Ureter (tissue), 1 donor: ENCODE measurements around the gene HSPA2. TPM values are rescaled to one million over a fixed set of nuclear protein-coding genes. Genes with fewer than 3 reads are reported as not detected.

Experiments used
- DNase-seq: peaks from one replicate; pipeline ENCODE4 v3.0.0-alpha.2; 2020; ENCODE audit warnings: low spot score
- total RNA-seq: library from RNA; stranded (reverse); gene quantifications from one replicate; pipeline ENCODE4 v1.2.4, GENCODE V29; 2023
- donor health status: DM: yes; HTN: yes; CAD: no.

HSPA2 gene
- total RNA-seq, result 36.7 TPM

- DNase-seq, result peak; percentile 99
Observed at GRCh38 chr14:64540208-64541202, at the start of gene HSPA2. Gene HSPA2 (plus strand): TSS chr14:64540741. CDS start chr14:64540850, 109 bp downstream.

GRCh38 chr14:64491637-64492036 is 48.9 kb upstream of the HSPA2 start:
- DNase-seq, result no peak

GRCh38 chr14:64493455-64493854 is 47.1 kb upstream of the HSPA2 start:
- DNase-seq, result no peak

- no peak for DNase-seq
Observed at GRCh38 chr14:64495252-64495651, 45.3 kb upstream of the HSPA2 start.

GRCh38 chr14:64496764-64497163 is 43.8 kb upstream of the HSPA2 start:
- no peak for DNase-seq

GRCh38 chr14:64500088-64500487 is 40.5 kb upstream of the HSPA2 start:
- no peak for DNase-seq

GRCh38 chr14:64501411-64502171 is 39.0 kb upstream of the HSPA2 start:
- peak; percentile 68 for DNase-seq

GRCh38 chr14:64502456-64502855 is 38.1 kb upstream of the HSPA2 start:
- DNase-seq, result no peak

GRCh38 chr14:64502887-64503433 is 37.6 kb upstream of the HSPA2 start:
- no peak for DNase-seq

GRCh38 chr14:64503434-64504309 is 36.9 kb upstream of the HSPA2 start, which contains the start of gene ZBTB25:
Gene ZBTB25 (minus strand): TSS chr14:64503838. CDS start chr14:64490533, 13,305 bp downstream.
- DNase-seq, result peak; percentile 90

- DNase-seq, result peak; percentile 87
Observed at GRCh38 chr14:64504310-64504896, 36.1 kb upstream of the HSPA2 start, which contains the start of gene ZBTB1. Gene ZBTB1 (plus strand): TSS chr14:64504770. CDS start chr14:64521505, 16,735 bp downstream.

- peak; percentile 92 for DNase-seq
Observed at GRCh38 chr14:64504897-64505794, 35.4 kb upstream of the HSPA2 start.

- no peak for DNase-seq
Observed at GRCh38 chr14:64506721-64507120, 33.8 kb upstream of the HSPA2 start.

- no peak for DNase-seq
Observed at GRCh38 chr14:64507376-64508156, 33.0 kb upstream of the HSPA2 start.

- no peak for DNase-seq
Observed at GRCh38 chr14:64508215-64508776, 32.2 kb upstream of the HSPA2 start.

- DNase-seq, result no peak
Observed at GRCh38 chr14:64509036-64509435, 31.5 kb upstream of the HSPA2 start.

- peak; percentile 70 for DNase-seq
Observed at GRCh38 chr14:64510825-64511671, 29.5 kb upstream of the HSPA2 start.
